OCI-LY7 (cell line): ENCODE results near the gene PPP1R12C.

Experiments used
- CTCF ChIP-seq: fragments of 200-600 bp; sonication (generic); conservative IDR thresholded peaks from 2 replicates; pipeline ENCODE4 v1.5.1; 2014; ENCODE audit warnings: mild to moderate bottlenecking, antibody characterized with exemption, low read length, moderate library complexity, mixed read lengths
- EZH2phosphoT487 ChIP-seq: fragments of 200-600 bp; sonication (generic); IDR thresholded peaks from 2 replicates; pipeline ENCODE4 v1.6.1; 2018; ENCODE audit warnings: low read depth, borderline replicate concordance, mild to moderate bottlenecking, mixed run types, antibody characterized with exemption, low read length, moderate library complexity, mixed read lengths

- TF ChIP-seq CTCF, result no peak
- no peak for TF ChIP-seq EZH2phosphoT487
These were observed 16.2 kb downstream of the PPP1R12C start for GRCh38 chr19:55101261-55101660.
